ENCODE results near the gene ZSWIM9. TPM values are rescaled to one million over a fixed set of nuclear protein-coding genes. Genes with fewer than 3 reads are reported as not detected.

The ZSWIM9 gene
- total RNA-seq, 2 donors from 2014 or later = 9.9 to 13.0 TPM

GRCh38 chr19:48148576-48148975 is 21.9 kb upstream of the ZSWIM9 start:
- Mint-ChIP-seq H3K4me3 (no peak overlapping the region), H3K36me3 (ENCODE audit: low read depth) (peaks cover 63% of the 10 kb centered on the region), H3K27ac (no peak overlapping the region), H3K27me3 (ENCODE audit: insufficient read depth) (no peaks in the 10 kb centered on the region), H3K4me1 (no peaks in the 10 kb centered on the region), H3K9me3 (no peaks in the 10 kb centered on the region)
- 96 to 98% methylated on average over 6 to 9 of the region's 9 CpGs for WGBS, 2 experiments (ENCODE audit: insufficient coverage in 1 of 2, insufficient read length in 1 of 2)
- no peak for TF ChIP-seq CTCF (conservative IDR thresholded peaks at IDR 0.05)
- Histone ChIP-seq H3K9ac (ENCODE audit: extremely low read depth, low read length, poor library complexity, severe bottlenecking) (no peak overlapping the region), H3K36me3 (ENCODE audit: control insufficient read depth, insufficient read depth, low read length) (peaks cover 49% of the 10 kb centered on the region), H3K27me3 (ENCODE audit: control insufficient read depth, insufficient read depth, low read length, poor library complexity, severe bottlenecking) (no peaks in the 10 kb centered on the region), H3K9me3 (ENCODE audit: control insufficient read depth, low read length) (no peaks in the 10 kb centered on the region), H3K27ac (ENCODE audit: low read depth, low read length) (no peak overlapping the region), H3K4me1 (ENCODE audit: control insufficient read depth, insufficient read depth, low read length) (no peaks in the 10 kb centered on the region), H3K4me3 (ENCODE audit: low read length) (no peak overlapping the region)
- no peak for DNase-seq

GRCh38 chr19:48149430-48149829 is 21.1 kb upstream of the ZSWIM9 start:
- no peaks in the 10 kb centered on the region for H3K27me3 ChIP-seq (ENCODE audit: control insufficient read depth, insufficient read depth, low read length, poor library complexity, severe bottlenecking)
- no peaks in the 10 kb centered on the region for H3K4me1 ChIP-seq (ENCODE audit: control insufficient read depth, insufficient read depth, low read length)
- TF ChIP-seq CTCF (conservative IDR thresholded peaks at IDR 0.05) = no peak
- DNase-seq = no peak
- H3K9ac ChIP-seq (ENCODE audit: extremely low read depth, low read length, poor library complexity, severe bottlenecking) = no peak overlapping the region
- H3K9me3 ChIP-seq (ENCODE audit: control insufficient read depth, low read length) = no peaks in the 10 kb centered on the region
- no peaks in the 10 kb centered on the region for H3K27me3 Mint-ChIP-seq (ENCODE audit: insufficient read depth)
- 93% methylated on average over 3 to 6 of the region's 6 CpGs for WGBS, 2 experiments (ENCODE audit: insufficient coverage in 1 of 2, insufficient read length in 1 of 2)
- H3K4me3 ChIP-seq (ENCODE audit: low read length) = no peak overlapping the region
- no peak overlapping the region for H3K27ac Mint-ChIP-seq
- H3K4me1 Mint-ChIP-seq = no peaks in the 10 kb centered on the region
- H3K4me3 Mint-ChIP-seq = no peak overlapping the region
- no peaks in the 10 kb centered on the region for H3K9me3 Mint-ChIP-seq
- peaks cover 49% of the 10 kb centered on the region for H3K36me3 ChIP-seq (ENCODE audit: control insufficient read depth, insufficient read depth, low read length)
- peaks cover 55% of the 10 kb centered on the region for H3K36me3 Mint-ChIP-seq (ENCODE audit: low read depth)
- no peak overlapping the region for H3K27ac ChIP-seq (ENCODE audit: low read depth, low read length)

DNA sequence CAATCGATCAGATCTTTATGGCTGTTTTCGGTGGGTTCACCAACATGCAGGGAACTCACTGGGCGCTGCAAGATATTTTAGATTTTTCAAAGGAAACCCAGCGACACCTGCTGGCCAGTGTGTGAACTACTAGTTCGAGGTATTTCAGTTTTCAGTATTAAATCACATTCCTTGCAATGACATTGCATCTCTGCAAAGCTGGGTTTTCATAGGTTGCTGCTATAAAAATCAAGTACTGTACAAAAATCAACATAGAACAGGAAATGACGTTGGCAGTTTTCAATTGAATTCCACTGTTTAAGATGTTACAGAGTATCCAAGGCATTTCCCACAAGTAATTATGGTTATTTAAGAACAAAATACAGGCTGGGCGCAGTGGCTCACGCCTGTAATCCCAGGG is 17.9 kb upstream of the ZSWIM9 start:
- Histone ChIP-seq H3K9me3 (ENCODE audit: control insufficient read depth, low read length) (no peaks in the 10 kb centered on the region), H3K27ac (ENCODE audit: low read depth, low read length) (no peak overlapping the region), H3K4me1 (ENCODE audit: control insufficient read depth, insufficient read depth, low read length) (no peaks in the 10 kb centered on the region), H3K36me3 (ENCODE audit: control insufficient read depth, insufficient read depth, low read length) (peaks cover 37% of the 10 kb centered on the region), H3K9ac (ENCODE audit: extremely low read depth, low read length, poor library complexity, severe bottlenecking) (no peak overlapping the region), H3K27me3 (ENCODE audit: control insufficient read depth, insufficient read depth, low read length, poor library complexity, severe bottlenecking) (no peaks in the 10 kb centered on the region), H3K4me3 (ENCODE audit: low read length) (no peak overlapping the region)
- TF ChIP-seq CTCF (conservative IDR thresholded peaks at IDR 0.05) = peak; percentile 86
- H3K27me3 Mint-ChIP-seq (ENCODE audit: insufficient read depth) = no peaks in the 10 kb centered on the region
- H3K9me3 Mint-ChIP-seq = no peaks in the 10 kb centered on the region
- peak; percentile 87 for DNase-seq
- WGBS, 2 experiments (ENCODE audit: insufficient coverage in 1 of 2, insufficient read length in 1 of 2) = 49 to 74% methylated on average over 5 to 8 of the region's 8 CpGs
- peaks cover 42% of the 10 kb centered on the region for H3K36me3 Mint-ChIP-seq (ENCODE audit: low read depth)
- H3K4me1 Mint-ChIP-seq = no peaks in the 10 kb centered on the region
- no peak overlapping the region for H3K4me3 Mint-ChIP-seq
- H3K27ac Mint-ChIP-seq = peak overlapping the region; percentile 61
